SK-N-MC (cell line): ENCODE data around the gene GALNTL6.

Experiments used
- EZH2 ChIP-seq: fragments of 200-600 bp; sonication (generic); IDR thresholded peaks from one replicate; pipeline ENCODE4 v1.6.1; 2017; ENCODE audit warnings: antibody characterized with exemption
- POLR2AphosphoS5 ChIP-seq: IDR thresholded peaks from 2 replicates; pipeline ENCODE4 v1.6.1; 2012; ENCODE audit warnings: mild to moderate bottlenecking, low read depth, low read length, borderline replicate concordance

- TF ChIP-seq EZH2, result no peak
- TF ChIP-seq POLR2AphosphoS5, result no peak
Observed at GRCh38 chr4:172390331-172390730, 577.1 kb downstream of the GALNTL6 start.
